K562 (cell line): ENCODE measurements around the gene OTULIN.

Experiments used
- ARID4B ChIP-seq: sonication (generic); formaldehyde crosslinking; IDR thresholded peaks from 2 replicates; pipeline ENCODE4 v1.8.0; 2022; ENCODE audit warnings: mild to moderate bottlenecking, missing genetic modification reagents
- ATF2 ChIP-seq: sonication (generic); formaldehyde crosslinking; IDR thresholded peaks from 2 replicates; pipeline ENCODE4 v1.8.1; 2022; ENCODE audit warnings: missing genetic modification reagents
- CHD2 ChIP-seq: IDR thresholded peaks from 2 replicates; pipeline ENCODE4 v1.6.1; 2011; ENCODE audit warnings: low read depth, low read length
- CHD4 ChIP-seq: fragments of 200-600 bp; sonication (generic); IDR thresholded peaks from 3 replicates; pipeline ENCODE4 v1.6.1; 2012; ENCODE audit warnings: low read depth, mild to moderate bottlenecking, mixed read lengths, low read length, inconsistent platforms; ENCODE audit not compliant: insufficient read depth, insufficient replicate concordance, poor library complexity, severe bottlenecking
- EWSR1 ChIP-seq: fragments of 450-650 bp; IDR thresholded peaks from 2 replicates; pipeline ENCODE4 v1.6.1; 2018; ENCODE audit warnings: borderline replicate concordance, mild to moderate bottlenecking, low read depth, moderate library complexity; ENCODE audit not compliant: partially characterized antibody
- HDAC2 ChIP-seq: fragments of 450-650 bp; IDR thresholded peaks from 2 replicates; pipeline ENCODE4 v1.6.1; 2016; ENCODE audit warnings: mild to moderate bottlenecking
- MAX ChIP-seq: sonication (generic); formaldehyde crosslinking; IDR thresholded peaks from 2 replicates; pipeline ENCODE4 v1.9.0; 2022; ENCODE audit warnings: mild to moderate bottlenecking, missing genetic modification reagents
- POLR2G ChIP-seq: fragments of 200-400 bp; formaldehyde crosslinking; IDR thresholded peaks from 2 replicates; pipeline ENCODE4 v1.6.1; 2017; ENCODE audit warnings: low read depth, mild to moderate bottlenecking, antibody characterized with exemption, low read length, moderate library complexity
- RFX5 ChIP-seq: IDR thresholded peaks from 2 replicates; pipeline ENCODE4 v1.6.1; 2011; ENCODE audit warnings: low read depth, mild to moderate bottlenecking, improper control_type of control experiment, low read length
- ZNF134 ChIP-seq: fragments of 250-450 bp; sonication (Bioruptor Pico); conservative IDR thresholded peaks from 2 replicates; pipeline ENCODE4 v1.4.0; 2020

GRCh38 chr5:14739538-14739937 lies 75.0 kb downstream of the OTULIN start:
- no peak for TF ChIP-seq EWSR1
- TF ChIP-seq POLR2G = no peak
- TF ChIP-seq MAX (CRISPR knock-in tag) = no peak
- TF ChIP-seq ZNF134 (CRISPR knock-in tag) = no peak
- TF ChIP-seq CHD4 = no peak
- TF ChIP-seq CHD2 = no peak
- no peak for TF ChIP-seq RFX5
- TF ChIP-seq ARID4B (CRISPR knock-in tag) = no peak
- TF ChIP-seq ATF2 (CRISPR knock-in tag) = no peak
- TF ChIP-seq HDAC2 = no peak
